Ishikawa (cell line): ENCODE measurements around the gene PRICKLE1.

Experiments used
- CREB1 ChIP-seq: IDR thresholded peaks from 2 replicates; pipeline ENCODE4 v1.6.1; 2012; ENCODE audit warnings: low read depth
- MAX ChIP-seq: IDR thresholded peaks from 2 replicates; pipeline ENCODE4 v1.6.1; 2012
- REST ChIP-seq: IDR thresholded peaks from 2 replicates; pipeline ENCODE4 v1.6.1; 2012; ENCODE audit warnings: low read depth, mild to moderate bottlenecking
- TCF12 ChIP-seq: IDR thresholded peaks from 2 replicates; pipeline ENCODE4 v1.6.1; 2012; ENCODE audit warnings: low read depth
- YY1 ChIP-seq: IDR thresholded peaks from 2 replicates; pipeline ENCODE4 v1.6.1; 2012; ENCODE audit warnings: low read depth

GRCh38 chr12:42585841-42586216 lies 3.7 kb downstream of the PRICKLE1 start:
- TF ChIP-seq MAX: no peak
- no peak for TF ChIP-seq TCF12
- no peak for TF ChIP-seq YY1
- TF ChIP-seq REST: no peak
- TF ChIP-seq CREB1: no peak
